ENCODE data around the gene CRYBB1. TPM values are rescaled to one million over a fixed set of nuclear protein-coding genes. Genes with fewer than 3 reads are reported as not detected.

The CRYBB1 gene
- total and polyA plus RNA-seq, 2 donors (not counting 3 experiments of a cell fraction or from before 2014, with no cell fraction given), result not detected

- no peak overlapping the region for H3K4me3 ChIP-seq (replicated peaks in 1 of 3; ENCODE audit: insufficient read depth in 1 of 3, low read depth in 1 of 3, low read length in 3 of 3)
- dilution Hi-C loops (cut with MboI; ENCODE audit: extremely low pct_ligation_motif_present, low sequenced_read_pairs), result no loop called here
- no peaks in the 10 kb centered on the region for H4K20me1 ChIP-seq (replicated peaks; ENCODE audit: control insufficient read depth, extremely low read depth, insufficient read depth, low read length)
- intact Hi-C loops (cut with micrococcal nuclease), result no loop called here
- TF ChIP-seq MYC (IDR thresholded peaks at IDR 0.05; ENCODE audit: low read depth, low read length), result no peak
- no peak for TF ChIP-seq CTCF (IDR thresholded peaks at IDR 0.05; ENCODE audit: extremely low read depth in 1 of 2, insufficient read depth in 1 of 2, low read depth in 1 of 2, low read length in 2 of 2)
- no peak for TF ChIP-seq JUN (IDR thresholded peaks at IDR 0.05; ENCODE audit: borderline replicate concordance, insufficient read depth, insufficient read length, low read depth)
- TF ChIP-seq EZH2 (IDR thresholded peaks at IDR 0.05; ENCODE audit: borderline replicate concordance, low read depth, low read length, severe bottlenecking), result no peak
- no peak for TF ChIP-seq POLR2AphosphoS5 (IDR thresholded peaks at IDR 0.05; ENCODE audit: insufficient read depth, low read depth, low read length)
- TF ChIP-seq FOS (IDR thresholded peaks at IDR 0.05; ENCODE audit: borderline replicate concordance, insufficient read depth, low read length), result no peak
- TF ChIP-seq MAX (IDR thresholded peaks at IDR 0.05; ENCODE audit: insufficient read depth, insufficient read length), result no peak
- no peak for TF ChIP-seq POLR2A (IDR thresholded peaks at IDR 0.05; ENCODE audit: low read depth, low read length)
- TF ChIP-seq GATA2 (IDR thresholded peaks at IDR 0.05; ENCODE audit: insufficient read depth, insufficient read length, low read depth, low read length), result no peak
- H3K36me3 ChIP-seq (ENCODE audit: control insufficient read depth in 2 of 2, extremely low read depth in 1 of 2, insufficient read depth in 2 of 2, low read length in 2 of 2), result no peaks in the 10 kb centered on the region
- CTCF ChIA-PET, result interaction anchor here (0.7 kb wide), 1 partner anchor 12 kb away, joined by 3 read pairs; no protein-coding TSS in a partner anchor
- peaks cover 0 to 6% of the 10 kb centered on the region in 2 experiments for H3K27me3 ChIP-seq (ENCODE audit: control insufficient read depth in 2 of 2, insufficient read depth in 2 of 2, low read length in 2 of 2)
- H3K9me1 ChIP-seq (replicated peaks; ENCODE audit: control insufficient read depth, extremely low read depth, insufficient read depth, low read length), result no peaks in the 10 kb centered on the region
- H3K27ac ChIP-seq (ENCODE audit: insufficient read depth, low read depth, low read length), result no peak overlapping the region
- no peak overlapping the region for H2AFZ ChIP-seq (ENCODE audit: low read depth, low read length)
- H3K79me2 ChIP-seq (ENCODE audit: control insufficient read depth, insufficient read depth, low read length), result no peaks in the 10 kb centered on the region
- BruUV-seq (replicated peaks), result no TSS peak
- no peak overlapping the region for H3K9ac ChIP-seq (replicated peaks; ENCODE audit: extremely low read depth, insufficient read depth, low read length)
- DNase-seq (ENCODE audit: low read depth, low spot score) (no peak), FAIRE-seq (no peak)
- H3K4me2 ChIP-seq (ENCODE audit: insufficient read depth, low read length), result no peak overlapping the region
- no peaks in the 10 kb centered on the region for H3K9me3 ChIP-seq (replicated peaks; ENCODE audit: control insufficient read depth, insufficient read depth, low read length)
- no peaks in the 10 kb centered on the region for H3K4me1 ChIP-seq (ENCODE audit: control insufficient read depth, extremely low read depth, insufficient read depth, low read length)
- POLR2A ChIA-PET, result no interaction called here
These were observed 16.1 kb downstream of the CRYBB1 start for GRCh38 chr22:26601726-26602125.

Measured in endothelial cell of umbilical vein (primary cell).